NCI-H82 treated with DMSO at 0.1 percent for 48 hours (cell line): ENCODE data around the gene GLRX.
A peak's percentile ranks its signal among the peaks of the same experiment; 100 is the strongest.
"Not testable (repeated sequence)": the region's sequence is repeated elsewhere in the genome, so short reads cannot be mapped to it uniquely, and the experiment has no call there.

Experiments used
- DNase-seq: peaks from one replicate; lab custom pipeline; 2025; ENCODE audit not compliant: unreplicated experiment; lab: John Stamatoyannopoulos, UW

GLRX gene

GRCh38 chr5:95822542-95823181, at the start of gene GLRX:
Gene GLRX, minus strand, starts transcription at chr5:95822726. Its CDS starts 64 bp downstream, at chr5:95822662.
- DNase-seq, result no peak

- DNase-seq, result no peak
Measured at GRCh38 chr5:95871146-95871806, 48.8 kb upstream of the GLRX start.

GRCh38 chr5:95870105-95870672, 47.7 kb upstream of the GLRX start:
- no peak for DNase-seq

- DNase-seq, result not testable (repeated sequence)
Measured at GRCh38 chr5:95869173-95869855, 46.8 kb upstream of the GLRX start.

- DNase-seq, result no peak
Measured at GRCh38 chr5:95868136-95868535, 45.6 kb upstream of the GLRX start.

- no peak for DNase-seq
Measured at GRCh38 chr5:95866435-95867040, 44.0 kb upstream of the GLRX start.

- DNase-seq, result no peak
Measured at GRCh38 chr5:95864944-95865504, 42.5 kb upstream of the GLRX start.

- DNase-seq, result no peak
Measured at GRCh38 chr5:95864456-95864855, 41.9 kb upstream of the GLRX start.

- DNase-seq, result no peak
Measured at GRCh38 chr5:95863383-95863757, 40.8 kb upstream of the GLRX start.

- no peak for DNase-seq
Measured at GRCh38 chr5:95862671-95863382, 40.3 kb upstream of the GLRX start.

- no peak for DNase-seq
Measured at GRCh38 chr5:95861864-95862561, 39.5 kb upstream of the GLRX start.

- DNase-seq, result no peak
Measured at GRCh38 chr5:95861221-95861863, 38.8 kb upstream of the GLRX start.

GRCh38 chr5:95859661-95860060, 37.1 kb upstream of the GLRX start:
- DNase-seq, result no peak

- DNase-seq, result peak; percentile 27
Measured at GRCh38 chr5:95858661-95859595, 36.4 kb upstream of the GLRX start.

- DNase-seq, result no peak
Measured at GRCh38 chr5:95858023-95858461, 35.5 kb upstream of the GLRX start.

GRCh38 chr5:95857185-95857945, 34.8 kb upstream of the GLRX start:
- no peak for DNase-seq

GRCh38 chr5:95856501-95856981, 34.0 kb upstream of the GLRX start:
- no peak for DNase-seq
